Lower lobe of right lung (tissue), 2 donors: Measurements from ENCODE around the gene DGKA. TPM values are rescaled to one million over a fixed set of nuclear protein-coding genes. Genes with fewer than 3 reads are reported as not detected.

Experiments
- ATAC-seq, 2 donors: fragments of 200-7000 bp; cut with Tn5 transposase; one replicate each; pipeline ENCODE4 v1.9.1; 2020 to 2022; ENCODE audit warnings: mild to moderate bottlenecking in 2 of 2, moderate library complexity in 2 of 2
- DNase-seq: peaks from one replicate; pipeline ENCODE4 v3.0.0-alpha.2; 2020
- H3K27ac ChIP-seq: fragments of 200-600 bp; one replicate; pipeline ENCODE4 v1.8.0; 2022
- H3K27me3 ChIP-seq: fragments of 200-600 bp; one replicate; pipeline ENCODE4 v1.8.0; 2022; ENCODE audit warnings: low read depth
- H3K36me3 ChIP-seq: fragments of 200-600 bp; one replicate; pipeline ENCODE4 v1.8.0; 2022; ENCODE audit warnings: mild to moderate bottlenecking
- H3K4me1 ChIP-seq: fragments of 200-600 bp; one replicate; pipeline ENCODE4 v1.8.0; 2022
- H3K4me3 ChIP-seq: fragments of 200-600 bp; one replicate; pipeline ENCODE4 v1.8.0; 2022; ENCODE audit warnings: mild to moderate bottlenecking
- H3K9me3 ChIP-seq: fragments of 200-600 bp; one replicate; pipeline ENCODE4 v1.8.0; 2022
- intact Hi-C: fragments of 100-400 bp; cut with DNase I; formaldehyde crosslinking; loops from one replicate; pipeline ENCODE4 v1.11.0; 2022
- long read RNA-seq: library from polyadenylated mRNA; unstranded; transcript quantifications from one replicate; pipeline ENCODE4 v2.0.0, GENCODE V29; 2021
- total RNA-seq: library from RNA; stranded (reverse); fragmentation: NEBNext Ultra II Directional; extraction: Animal tissue kit (Norgen Biotek cat#: 25700); gene quantifications from one replicate; pipeline ENCODE4 v1.2.1, GENCODE V29; 2021
- TF ChIP-seq, protein P1 (sequence below): fragments of 200-600 bp; IDR thresholded peaks from one replicate; pipeline ENCODE4 v1.8.0; 2022; ENCODE audit warnings: antibody characterized with exemption, mild to moderate bottlenecking
- donor health status: DM: no; HTN: yes; CAD: no; lungs with severe emphysema.

Gene DGKA
- total RNA-seq, result 35.3 TPM
- long read RNA-seq, partial matches to known transcripts, result 3 of 12 reads
- long read RNA-seq, other reads (novel, unspliced or antisense), result 5 of 12 reads

- Histone ChIP-seq H3K36me3 (no peaks in the 10 kb centered on the region), H3K4me3 (peak within 1 kb of the TSS; percentile 75), H3K27me3 (no peaks in the 10 kb centered on the region), H3K27ac (peak within 1 kb of the TSS; percentile 84), H3K4me1 (peaks cover 65% of the 10 kb centered on the region), H3K9me3 (no peaks in the 10 kb centered on the region)
- TF ChIP-seq, protein P1, sequence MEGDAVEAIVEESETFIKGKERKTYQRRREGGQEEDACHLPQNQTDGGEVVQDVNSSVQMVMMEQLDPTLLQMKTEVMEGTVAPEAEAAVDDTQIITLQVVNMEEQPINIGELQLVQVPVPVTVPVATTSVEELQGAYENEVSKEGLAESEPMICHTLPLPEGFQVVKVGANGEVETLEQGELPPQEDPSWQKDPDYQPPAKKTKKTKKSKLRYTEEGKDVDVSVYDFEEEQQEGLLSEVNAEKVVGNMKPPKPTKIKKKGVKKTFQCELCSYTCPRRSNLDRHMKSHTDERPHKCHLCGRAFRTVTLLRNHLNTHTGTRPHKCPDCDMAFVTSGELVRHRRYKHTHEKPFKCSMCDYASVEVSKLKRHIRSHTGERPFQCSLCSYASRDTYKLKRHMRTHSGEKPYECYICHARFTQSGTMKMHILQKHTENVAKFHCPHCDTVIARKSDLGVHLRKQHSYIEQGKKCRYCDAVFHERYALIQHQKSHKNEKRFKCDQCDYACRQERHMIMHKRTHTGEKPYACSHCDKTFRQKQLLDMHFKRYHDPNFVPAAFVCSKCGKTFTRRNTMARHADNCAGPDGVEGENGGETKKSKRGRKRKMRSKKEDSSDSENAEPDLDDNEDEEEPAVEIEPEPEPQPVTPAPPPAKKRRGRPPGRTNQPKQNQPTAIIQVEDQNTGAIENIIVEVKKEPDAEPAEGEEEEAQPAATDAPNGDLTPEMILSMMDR, result peak; percentile 47
- intact Hi-C loops, result loop anchor here (10.0 kb wide), 1 partner anchor 186 kb away; the partner anchor contains the start of gene GDF11
- ATAC-seq, result no peak
- DNase-seq, result peak; percentile 55
Measured at GRCh38 chr12:55930771-55931316, at the start of gene DGKA. Gene DGKA (plus strand): TSS chr12:55931162. CDS start chr12:55936504, 5,342 bp downstream.

GRCh38 chr12:55885113-55885512 is 45.8 kb upstream of the DGKA start:
- H3K9me3 ChIP-seq, result no peaks in the 10 kb centered on the region
- no peak for ATAC-seq
- H3K27me3 ChIP-seq, result no peaks in the 10 kb centered on the region
- no peaks in the 10 kb centered on the region for H3K4me1 ChIP-seq
- H3K36me3 ChIP-seq, result no peaks in the 10 kb centered on the region
- TF ChIP-seq, protein P1, result no peak
- intact Hi-C loops, result no loop called here
- H3K27ac ChIP-seq, result no peak overlapping the region
- DNase-seq, result no peak
- no peak overlapping the region for H3K4me3 ChIP-seq

GRCh38 chr12:55891310-55891709 is 39.7 kb upstream of the DGKA start:
- TF ChIP-seq, protein P1, result no peak
- H3K4me1 ChIP-seq, result no peaks in the 10 kb centered on the region
- ATAC-seq, result no peak
- DNase-seq, result no peak
- no peak overlapping the region for H3K27ac ChIP-seq
- H3K4me3 ChIP-seq, result no peak overlapping the region
- H3K9me3 ChIP-seq, result no peaks in the 10 kb centered on the region
- H3K27me3 ChIP-seq, result no peaks in the 10 kb centered on the region
- H3K36me3 ChIP-seq, result no peaks in the 10 kb centered on the region
- intact Hi-C loops, result no loop called here

DNA sequence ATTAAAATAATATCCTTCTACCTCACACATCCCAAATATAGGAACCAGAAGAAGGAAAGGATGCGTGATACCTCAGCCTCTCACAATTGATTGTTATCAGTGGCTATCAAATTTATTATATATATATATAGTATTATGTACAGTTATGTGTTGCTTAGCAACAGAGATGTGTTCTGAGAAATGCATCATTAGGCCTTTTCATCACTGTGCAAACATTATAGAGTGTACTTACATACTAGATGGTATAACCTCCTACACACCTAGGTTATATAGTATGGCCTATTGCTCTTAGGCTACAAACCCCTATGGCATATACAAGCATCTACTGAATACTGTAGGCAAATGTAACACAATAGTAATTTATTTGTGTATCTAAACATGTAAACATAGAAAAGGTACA is 37.2 kb upstream of the DGKA start:
- intact Hi-C loops, result no loop called here
- no peak for ATAC-seq
- Histone ChIP-seq H3K27me3 (no peaks in the 10 kb centered on the region), H3K4me3 (no peak overlapping the region), H3K9me3 (no peaks in the 10 kb centered on the region), H3K27ac (no peak overlapping the region), H3K36me3 (no peaks in the 10 kb centered on the region), H3K4me1 (no peaks in the 10 kb centered on the region)
- DNase-seq, result no peak
- TF ChIP-seq, protein P1, result no peak

GRCh38 chr12:55899082-55899481 is 31.9 kb upstream of the DGKA start:
- H3K4me3 ChIP-seq, result no peak overlapping the region
- intact Hi-C loops, result no loop called here
- H3K27ac ChIP-seq, result no peak overlapping the region
- DNase-seq (no peak), ATAC-seq (no peak)
- no peaks in the 10 kb centered on the region for H3K9me3 ChIP-seq
- H3K36me3 ChIP-seq, result peaks cover 36% of the 10 kb centered on the region
- TF ChIP-seq, protein P1, result no peak
- H3K4me1 ChIP-seq, result no peaks in the 10 kb centered on the region
- H3K27me3 ChIP-seq, result no peaks in the 10 kb centered on the region
